Measurements from ENCODE around the gene ADGRG2.
"Not testable (repeated sequence)": the region's sequence is repeated elsewhere in the genome, so short reads cannot be mapped to it uniquely, and the experiment has no call there.

Gene ADGRG2

DNA sequence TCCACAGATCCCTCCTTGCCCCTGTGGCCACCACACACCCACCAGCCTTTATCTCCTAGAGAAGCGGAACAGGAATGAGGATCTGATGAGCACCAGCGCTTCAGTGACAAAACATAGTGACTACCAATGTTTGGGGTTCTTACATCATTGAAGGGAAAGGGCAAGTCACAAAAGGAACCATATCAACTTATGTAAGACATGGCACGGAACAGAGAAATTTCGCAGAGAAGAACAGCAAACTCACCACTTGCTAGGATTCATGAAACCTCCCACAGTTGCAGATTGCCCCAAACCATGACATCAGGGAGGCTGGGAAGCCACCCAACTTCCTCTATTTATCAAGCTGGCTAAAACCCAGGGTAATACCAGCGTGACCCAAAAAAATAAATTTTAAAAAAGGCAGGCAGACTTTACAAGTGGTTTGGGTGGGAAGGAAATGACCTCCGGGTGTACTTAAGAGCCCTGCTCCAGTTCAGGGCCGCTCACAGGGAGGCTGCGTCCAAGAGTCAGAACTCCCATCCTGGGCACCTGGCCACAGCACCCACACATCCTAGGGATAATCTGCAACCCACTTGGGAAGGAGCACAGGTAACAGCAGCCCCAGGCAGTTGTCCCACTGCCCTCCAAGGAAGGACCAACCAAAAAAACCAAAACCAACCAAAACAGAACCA is 36.0 kb downstream of the ADGRG2 start:
- DNase-seq (ENCODE audit: low read depth): no peak

DNA sequence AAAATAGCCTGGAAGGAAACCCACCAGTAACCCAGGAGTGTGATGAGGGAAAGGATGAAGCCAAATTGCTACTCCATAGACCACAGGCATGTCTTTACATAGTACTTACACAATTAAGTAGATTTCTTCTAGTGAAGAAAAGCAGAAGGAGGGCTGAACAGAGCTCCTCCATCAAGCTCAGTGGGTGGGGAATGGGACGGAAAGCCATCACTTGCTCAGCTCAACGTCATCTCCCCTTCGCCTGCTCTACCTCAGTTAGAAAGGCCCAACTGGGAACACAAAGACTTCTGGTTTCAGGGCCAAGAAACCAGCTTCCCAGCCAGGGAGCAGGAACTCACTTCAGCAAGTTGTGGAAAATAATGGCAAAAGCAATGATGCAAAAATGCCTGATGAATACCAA is 36.6 kb downstream of the ADGRG2 start:
- DNase-seq (ENCODE audit: low read depth): no peak

DNA sequence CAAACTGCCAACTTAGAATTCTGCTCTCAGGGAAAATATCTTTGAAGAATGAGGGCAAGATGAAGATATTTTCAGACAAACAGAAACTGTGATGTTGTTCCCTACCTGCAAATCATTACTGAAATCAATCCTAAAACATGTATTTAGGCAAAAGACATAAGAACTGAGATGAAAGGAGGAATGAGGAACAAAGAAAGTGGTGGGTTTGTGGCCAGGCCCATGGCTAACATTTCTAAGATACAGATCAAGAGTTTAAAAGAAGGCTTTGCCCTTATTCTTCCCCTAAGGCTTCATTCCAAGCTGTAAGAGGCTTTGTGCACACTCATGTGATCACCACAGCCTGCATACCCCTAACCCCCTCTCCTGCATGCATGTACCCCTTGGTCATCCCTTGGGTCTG is 46.5 kb downstream of the ADGRG2 start:
- no peak for DNase-seq (ENCODE audit: low read depth)

DNA sequence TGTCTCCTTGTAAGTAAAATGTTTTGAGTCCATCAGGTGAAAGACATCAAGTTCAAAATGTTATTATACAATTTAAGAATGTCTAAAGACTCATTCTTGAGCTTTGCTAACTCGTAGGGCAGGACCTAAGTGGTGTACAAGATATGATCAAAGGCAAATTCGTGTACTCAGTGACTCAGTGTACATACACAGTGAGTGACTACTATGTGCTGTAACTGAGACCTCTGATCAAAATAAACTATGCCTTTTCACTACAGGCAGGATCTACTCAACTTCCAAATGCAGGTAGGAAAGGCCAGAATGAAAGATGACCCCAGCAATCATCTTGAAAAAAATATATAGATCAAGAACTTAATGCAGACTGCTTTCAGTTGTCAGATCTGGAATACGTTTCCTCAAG is 49.9 kb downstream of the ADGRG2 start:
- DNase-seq (ENCODE audit: low read depth): no peak

DNA sequence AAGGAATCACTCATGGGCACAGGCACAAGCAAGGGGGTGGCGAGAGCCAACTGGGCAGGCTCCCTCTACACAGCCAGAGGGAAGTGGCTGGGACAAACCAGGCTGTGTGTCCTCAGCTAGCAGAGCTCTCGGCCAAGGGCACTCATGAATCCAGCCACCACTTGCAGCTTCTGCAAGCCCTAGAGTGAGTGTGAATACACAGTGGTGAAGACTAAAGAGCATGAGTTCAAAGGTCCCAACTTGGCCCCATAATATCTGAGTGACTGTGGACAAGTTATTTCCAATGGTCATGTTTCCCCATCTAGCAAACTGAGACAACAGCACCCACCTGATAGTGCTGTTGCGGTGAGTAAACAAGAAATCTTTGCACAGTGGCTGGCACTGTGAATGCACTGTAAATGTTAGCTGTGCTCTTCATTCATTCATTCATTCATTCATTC is 51.7 kb downstream of the ADGRG2 start:
- no peak for DNase-seq (ENCODE audit: low read depth)

DNA sequence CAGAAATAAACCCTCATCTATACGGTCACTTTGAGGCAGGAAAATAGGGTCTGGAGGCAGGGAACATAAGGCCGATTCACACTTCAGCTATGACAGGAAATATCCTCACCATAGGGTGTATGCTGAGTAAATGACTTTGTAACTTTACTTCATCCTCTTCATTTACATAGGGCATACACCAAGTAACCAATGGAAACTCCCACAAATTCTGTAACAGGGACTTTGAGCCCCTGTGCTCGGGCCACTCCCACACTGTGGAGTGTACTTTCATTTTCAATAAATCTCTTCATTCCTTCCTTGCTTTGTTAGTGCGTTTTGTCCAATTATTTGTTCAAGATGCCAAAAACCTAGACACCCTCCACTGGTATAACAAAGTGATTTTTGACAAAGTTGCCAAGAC is 55.3 kb downstream of the ADGRG2 start:
- not testable (repeated sequence) for DNase-seq (ENCODE audit: low read depth)

DNA sequence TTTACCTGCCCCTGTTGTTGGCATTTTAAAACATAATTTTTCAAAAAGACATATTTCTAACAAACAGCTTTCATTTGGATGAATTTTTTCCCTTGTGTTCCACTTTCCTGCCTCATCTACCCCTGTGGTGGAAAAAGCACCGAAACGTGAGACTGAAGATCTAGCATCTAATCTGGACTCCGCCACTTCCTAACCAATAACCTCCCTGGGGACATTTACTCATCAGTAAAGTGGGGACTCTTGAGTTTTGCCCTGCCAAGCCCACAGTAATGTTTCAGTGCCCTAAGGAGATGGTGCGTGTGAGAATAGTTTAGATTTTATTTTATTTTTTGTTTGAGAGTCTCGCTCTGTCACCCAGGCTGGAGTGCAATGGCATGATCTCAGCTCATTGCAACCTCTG is 56.7 kb downstream of the ADGRG2 start:
- DNase-seq (ENCODE audit: low read depth): no peak

DNA sequence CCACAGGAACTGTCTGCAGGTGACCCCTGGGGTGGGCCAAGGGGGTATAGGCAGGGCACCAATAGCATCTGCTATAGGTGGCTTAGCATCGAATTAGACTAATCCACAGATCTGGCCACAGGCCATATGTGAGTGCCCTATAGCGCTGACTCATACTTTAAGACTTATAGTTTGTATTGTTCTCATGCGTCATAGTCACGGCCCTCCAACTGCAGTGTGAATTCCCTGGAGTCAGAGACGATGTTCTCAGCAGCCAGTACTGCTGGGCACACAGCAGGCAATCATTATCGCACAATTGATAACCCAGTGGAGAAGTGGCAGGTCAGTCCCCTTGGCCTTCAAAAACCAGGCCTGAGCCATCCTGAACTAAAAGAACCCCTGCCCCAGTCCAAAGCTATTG is 58.1 kb downstream of the ADGRG2 start:
- DNase-seq (ENCODE audit: low read depth): no peak

DNA sequence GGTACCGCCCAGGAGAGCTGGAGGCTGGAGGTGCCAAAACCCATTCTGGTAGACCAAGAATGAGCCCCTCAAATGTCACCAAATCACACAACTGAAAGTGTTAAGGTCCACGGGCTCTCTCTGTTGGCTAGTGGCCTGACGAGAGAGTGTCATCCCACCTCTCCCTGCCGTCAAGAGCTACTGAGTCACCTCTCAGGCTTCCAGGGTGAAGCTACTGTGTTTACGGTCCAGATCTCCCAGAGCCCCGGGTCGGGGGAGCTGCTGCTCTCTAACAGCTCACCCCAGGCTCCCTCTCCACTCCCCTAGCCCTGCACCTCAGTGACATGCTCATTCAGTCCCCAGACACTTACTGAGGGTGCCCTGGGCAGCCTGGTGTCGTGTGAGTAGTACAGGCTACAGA is 59.2 kb downstream of the ADGRG2 start:
- DNase-seq (ENCODE audit: low read depth): no peak

DNA sequence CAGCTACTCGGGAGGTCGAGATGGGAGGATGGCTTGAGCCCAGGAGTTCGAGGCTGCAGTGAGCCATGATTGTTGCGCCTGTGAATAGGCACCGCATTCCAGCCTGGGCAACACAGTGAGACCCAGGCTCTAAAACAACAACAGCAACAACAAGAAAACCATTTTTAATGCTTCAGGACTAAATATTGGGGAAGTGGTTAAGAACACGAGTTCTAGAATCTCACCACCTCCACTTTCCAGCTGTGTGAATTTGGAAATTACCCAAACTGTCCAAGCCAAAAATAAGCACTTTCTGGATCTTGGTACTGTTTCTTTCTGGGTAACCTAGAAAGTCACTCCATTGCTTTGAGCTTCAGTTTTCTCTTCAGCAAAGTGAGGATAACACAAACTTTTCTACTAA is 63.2 kb downstream of the ADGRG2 start:
- DNase-seq (ENCODE audit: low read depth): no peak

DNA sequence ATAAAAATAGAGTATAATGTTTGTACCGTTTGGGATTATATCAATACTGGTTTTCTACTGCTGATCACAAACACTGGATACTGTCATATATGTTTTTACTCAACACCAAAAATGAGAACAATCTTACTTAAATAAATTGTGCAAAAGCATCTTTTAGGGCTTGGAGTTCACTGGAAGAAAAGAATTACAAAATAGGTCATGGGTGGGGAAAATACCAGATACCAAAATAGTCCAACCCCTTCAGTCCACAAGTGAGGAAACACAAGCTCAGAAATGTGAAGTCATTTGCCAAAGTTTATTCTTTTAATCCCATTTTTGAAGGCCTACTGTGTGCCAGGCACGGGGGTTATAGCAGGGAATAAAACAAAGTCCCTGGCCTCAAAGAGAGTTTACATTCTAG is 64.4 kb downstream of the ADGRG2 start:
- no peak for DNase-seq (ENCODE audit: low read depth)

DNA sequence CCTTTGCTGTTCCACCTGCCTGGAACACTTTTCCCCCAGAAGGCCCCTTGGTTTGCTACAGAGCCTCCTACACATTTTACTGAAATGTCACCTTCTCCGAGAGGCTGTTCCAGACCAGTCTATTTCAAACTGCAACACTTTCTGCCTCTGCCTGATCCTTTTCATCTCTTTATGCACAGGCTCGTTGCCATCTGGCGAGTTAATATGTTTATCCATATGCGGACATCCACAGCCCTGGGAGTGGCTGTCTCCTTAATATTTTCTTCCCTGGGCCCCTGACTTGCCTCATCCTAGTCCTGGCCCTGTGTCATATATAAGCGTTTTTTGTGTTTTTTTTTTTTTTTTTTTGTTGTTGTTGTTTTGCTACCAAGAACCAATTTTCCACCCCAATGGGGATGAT is 73.2 kb downstream of the ADGRG2 start:
- no peak for DNase-seq (ENCODE audit: low read depth)

DNA sequence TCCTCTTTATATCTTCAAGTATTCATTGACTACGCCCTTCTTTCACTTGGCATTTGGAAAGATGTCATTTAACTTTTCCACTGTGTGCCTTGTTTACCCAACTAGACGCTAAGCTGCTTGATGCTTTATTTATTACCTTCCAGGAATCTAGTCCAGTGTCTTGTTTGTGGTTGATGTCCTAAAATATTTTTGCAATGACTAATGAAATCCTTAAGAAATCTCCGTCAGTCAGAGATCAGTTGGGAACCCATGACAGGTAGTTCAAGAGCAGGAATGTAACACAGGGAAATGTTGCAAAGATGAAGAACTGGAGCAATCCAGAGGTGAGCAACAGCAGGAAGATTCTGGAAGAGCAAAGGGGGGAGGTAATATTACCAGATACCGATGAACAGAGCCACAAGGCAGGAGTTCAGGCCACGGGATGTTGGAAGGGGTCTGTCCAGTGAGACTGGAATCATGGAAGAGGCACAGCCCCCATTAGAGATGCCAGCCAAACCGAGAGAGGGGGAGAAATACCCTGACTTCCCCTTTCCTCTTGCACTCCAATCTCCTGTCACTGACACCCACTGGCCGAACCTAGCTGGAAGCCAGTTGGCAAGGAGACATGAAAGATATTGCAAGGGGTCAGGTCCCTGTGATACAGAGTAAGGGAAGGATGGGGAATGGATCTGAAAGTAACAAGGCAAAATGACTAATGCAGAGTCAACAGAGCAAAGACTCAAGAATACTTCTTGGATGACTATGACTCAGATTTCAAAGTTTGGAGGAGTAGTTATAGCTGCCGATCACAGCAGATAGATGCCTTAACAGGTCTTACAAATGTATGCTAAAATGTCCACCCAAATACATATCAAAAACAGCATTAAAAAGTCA is 75.7 kb downstream of the ADGRG2 start:
- no peak for DNase-seq (ENCODE audit: low read depth)

DNA sequence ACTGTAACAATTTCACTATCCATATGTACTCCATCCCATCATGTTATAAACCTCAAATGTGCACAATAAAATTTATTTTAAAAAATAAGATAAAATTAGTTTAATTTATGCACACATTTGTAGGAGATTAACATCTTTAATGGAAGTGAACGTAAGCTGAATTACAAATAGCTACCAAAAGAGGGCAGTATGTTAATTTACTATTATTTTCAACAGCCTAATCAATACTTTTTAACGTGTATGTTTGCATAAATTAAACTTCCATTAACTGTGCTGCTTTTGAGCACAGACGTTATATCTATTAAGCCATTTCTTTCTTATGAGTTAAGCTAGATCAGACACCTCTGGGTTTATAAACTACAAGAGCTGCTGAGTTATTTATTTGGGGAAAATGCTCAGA is 81.9 kb downstream of the ADGRG2 start:
- no peak for DNase-seq (ENCODE audit: low read depth)

DNA sequence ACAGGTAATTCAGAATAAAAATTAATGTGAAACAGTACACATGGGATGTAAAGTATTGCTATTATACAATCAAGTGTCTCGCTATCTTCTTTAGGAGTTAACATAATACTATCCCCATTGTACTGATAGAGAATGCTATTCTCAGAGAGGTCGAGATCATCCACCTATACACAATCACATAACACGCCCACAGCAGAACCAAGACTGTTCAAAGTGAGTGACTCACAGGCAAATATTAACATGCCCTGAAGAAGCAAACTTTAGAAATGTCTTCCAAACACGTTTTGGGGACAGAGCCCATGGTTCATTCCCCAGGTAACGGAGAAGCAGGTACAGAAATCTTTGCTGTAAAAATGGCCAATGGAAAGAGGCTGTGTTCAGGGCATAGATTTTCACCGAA is 88.2 kb downstream of the ADGRG2 start:
- DNase-seq (ENCODE audit: low read depth): no peak

DNA sequence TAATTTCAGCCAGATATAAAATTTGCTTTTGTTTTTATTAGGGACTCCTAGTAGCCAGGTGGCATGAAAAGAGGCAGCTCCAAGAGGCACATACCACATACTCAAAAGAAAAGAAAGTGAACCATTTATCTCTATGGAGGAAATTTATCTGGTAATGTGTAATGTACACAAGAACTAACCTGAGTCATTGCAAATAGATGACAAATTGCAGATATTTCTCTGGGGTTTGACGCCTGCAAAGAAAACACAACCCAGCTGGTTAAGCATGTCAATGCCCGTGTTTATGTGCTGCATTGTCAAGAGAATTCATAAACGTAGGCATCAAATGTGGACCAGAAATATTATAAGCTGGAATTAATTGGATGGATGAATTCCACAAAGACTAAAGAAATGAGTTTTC is 91.5 kb downstream of the ADGRG2 start:
- no peak for DNase-seq (ENCODE audit: low read depth)

DNA sequence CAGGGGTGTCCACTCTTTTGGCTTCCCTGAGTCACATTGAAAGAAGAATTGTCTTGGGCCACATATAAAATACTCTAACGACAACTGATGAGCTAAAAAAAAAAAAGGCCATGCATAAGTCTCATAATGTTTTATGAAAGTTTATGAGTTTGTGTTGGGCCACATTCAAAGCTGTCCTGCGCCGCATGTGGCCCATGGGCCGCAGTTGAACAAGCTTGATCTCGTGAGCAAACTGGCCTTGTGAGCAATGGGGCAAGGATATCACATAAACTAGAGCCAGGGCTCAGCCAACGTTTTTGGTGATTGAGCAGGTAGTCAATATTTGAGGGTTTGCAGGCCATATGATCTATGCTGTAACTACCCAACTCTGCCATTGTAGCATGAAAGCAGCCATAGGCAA is 93.7 kb downstream of the ADGRG2 start:
- no peak for DNase-seq (ENCODE audit: low read depth)

DNA sequence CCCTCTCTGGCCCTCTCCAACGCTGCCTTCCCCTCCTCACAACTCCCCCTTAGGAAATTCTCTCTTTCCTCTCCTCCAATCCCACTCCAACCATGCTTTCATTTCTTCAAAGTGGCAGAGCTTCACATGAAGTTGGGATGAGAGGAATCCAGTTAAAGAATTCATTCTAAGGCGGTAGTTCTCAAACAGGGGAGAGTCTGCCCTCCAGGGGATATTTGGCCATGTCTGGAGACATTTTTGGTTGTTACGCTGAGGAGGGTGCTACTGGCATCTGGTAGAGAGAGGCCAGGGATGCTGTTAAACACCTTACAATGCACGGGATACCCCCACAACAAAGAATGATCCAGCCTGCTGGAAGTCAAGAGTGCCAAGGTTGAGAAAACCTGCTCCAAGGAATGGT is 97.9 kb downstream of the ADGRG2 start:
- no peak for DNase-seq (ENCODE audit: low read depth)

DNA sequence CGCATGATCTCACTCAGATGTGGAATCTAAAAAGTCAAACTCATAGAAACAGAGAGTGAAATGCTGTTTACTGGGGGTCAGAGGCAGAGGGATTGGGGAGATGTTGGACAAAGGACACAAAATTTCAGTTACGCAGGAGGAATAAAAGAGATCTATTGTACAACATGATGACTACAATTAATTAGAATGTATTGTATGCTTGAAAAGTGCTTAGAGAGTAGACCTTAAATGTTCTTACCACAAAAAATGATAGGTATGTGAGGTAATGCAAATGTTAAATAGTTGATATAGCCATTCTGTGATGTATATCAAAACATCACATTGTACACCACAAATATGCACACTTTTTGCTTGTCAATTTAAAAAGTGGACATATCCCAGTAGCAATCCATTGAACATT is 102.3 kb downstream of the ADGRG2 start:
- no peak for DNase-seq (ENCODE audit: low read depth)

DNA sequence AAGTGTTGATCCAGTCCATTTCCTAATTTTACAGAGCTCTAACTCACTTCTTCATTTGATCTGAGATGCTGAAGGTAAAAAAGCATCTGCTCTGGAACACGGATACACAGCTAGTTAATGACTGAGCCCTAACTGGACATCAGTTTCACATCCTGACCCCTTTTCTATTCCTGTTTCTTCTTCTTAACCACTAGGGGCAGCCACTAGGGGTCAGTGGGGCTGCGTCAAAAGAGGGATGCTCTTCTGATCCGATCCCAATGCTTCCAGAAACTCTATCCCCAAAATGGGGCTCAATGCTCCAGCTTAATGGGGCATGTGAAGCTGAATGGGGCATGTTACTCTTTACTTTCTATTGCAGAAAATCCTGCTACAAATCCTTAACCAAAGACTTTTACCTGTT is 105.0 kb downstream of the ADGRG2 start:
- no peak for DNase-seq (ENCODE audit: low read depth)

DNA sequence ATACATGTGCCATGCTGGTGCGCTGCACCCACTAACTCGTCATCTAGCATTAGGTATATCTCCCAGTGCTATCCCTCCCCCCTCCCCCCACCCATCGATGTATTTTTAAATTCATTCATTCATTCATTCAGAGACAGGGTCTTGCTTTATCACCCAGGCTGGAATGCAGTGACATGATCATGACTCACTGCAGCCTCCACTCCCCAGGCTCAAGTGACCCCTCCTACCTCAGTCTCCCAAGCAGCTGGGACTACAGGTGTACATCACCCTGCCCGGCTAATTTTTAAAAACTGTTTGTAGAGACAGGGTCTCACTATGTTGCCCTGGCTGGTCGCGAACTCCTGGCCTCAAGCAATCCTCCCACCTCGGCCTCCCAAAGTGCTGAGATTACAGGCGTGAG is 105.7 kb downstream of the ADGRG2 start:
- not testable (repeated sequence) for DNase-seq (ENCODE audit: low read depth)

DNA sequence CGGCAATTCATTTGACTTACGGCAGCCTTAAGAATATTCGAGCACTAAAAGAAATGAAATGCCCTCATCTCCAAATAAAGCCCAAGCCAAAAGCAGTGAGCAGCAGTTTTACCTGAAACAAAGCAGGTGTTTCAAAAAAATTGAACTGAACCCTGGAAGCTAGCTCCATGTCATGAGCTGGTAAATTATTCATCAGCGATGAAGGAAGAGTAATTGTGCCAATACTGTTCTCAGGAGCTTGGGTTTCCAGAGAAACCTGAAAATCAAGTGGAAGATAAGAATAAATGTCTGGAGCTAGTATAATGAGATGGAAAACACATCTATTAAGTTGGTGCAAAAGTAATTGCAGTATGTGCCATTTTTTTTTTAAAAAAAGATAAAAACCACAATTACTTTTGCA is 114.4 kb downstream of the ADGRG2 start:
- no peak for DNase-seq (ENCODE audit: low read depth)

DNA sequence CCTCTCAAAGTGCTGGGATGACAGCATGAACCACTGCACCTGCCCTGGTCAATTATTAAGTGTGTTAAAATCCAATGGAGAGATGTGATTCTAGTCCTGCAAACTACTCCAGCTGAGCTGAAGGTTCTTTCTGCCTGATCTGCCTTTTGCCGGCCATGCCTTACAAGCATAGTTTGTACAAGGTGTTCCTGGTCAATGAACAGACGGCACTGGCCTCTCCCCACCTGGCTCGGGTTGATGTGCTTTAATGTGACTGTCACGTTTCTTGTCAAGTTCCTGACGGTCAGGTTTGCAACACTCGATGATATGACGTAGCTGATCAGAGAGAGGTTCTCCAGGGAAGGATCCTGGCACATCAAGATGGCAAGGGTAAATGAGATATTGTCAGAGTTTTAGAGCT is 115.3 kb downstream of the ADGRG2 start:
- no peak for DNase-seq (ENCODE audit: low read depth)

DNA sequence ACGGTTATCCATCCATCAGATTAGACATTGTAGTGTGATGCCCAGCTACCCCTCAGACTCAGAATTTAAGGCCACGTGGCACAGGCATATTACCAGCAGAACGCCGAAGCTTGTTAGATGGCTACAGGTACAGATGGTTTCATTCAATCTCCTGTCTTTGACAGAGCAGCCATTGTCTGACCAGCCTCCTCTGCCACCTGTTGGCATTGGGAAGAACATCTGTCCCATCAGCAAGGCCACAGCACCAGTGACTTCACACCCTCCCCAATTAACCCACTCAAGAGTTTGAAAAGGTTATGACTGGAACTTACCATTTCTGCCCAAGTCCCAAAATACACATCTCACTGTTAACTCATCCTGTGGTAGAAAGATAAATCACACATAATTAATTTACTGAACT is 116.4 kb downstream of the ADGRG2 start:
- DNase-seq (ENCODE audit: low read depth): no peak

Data from stimulated activated CD8-positive, alpha-beta memory T cell treated with anti-CD3 and anti-CD28 coated beads, Interleukin-15, amount 100 ng/mL, for 24 hours (primary cell).